Neural cell (in vitro differentiated cells): ENCODE results near the gene ABRACL. TPM values are rescaled to one million over a fixed set of nuclear protein-coding genes. Genes with fewer than 3 reads are reported as not detected.

Experiments used
- H2AFZ ChIP-seq: fragments of 200-600, 300-800 bp; sonication (generic), shearing (Covaris generic); 2 replicates; pipeline ENCODE4 v1.6.0; 2014; ENCODE audit warnings: low read depth, mild to moderate bottlenecking, antibody characterized with exemption, low read length, moderate library complexity
- H3F3A ChIP-seq: fragments of 200-600 bp; shearing (Covaris generic); 2 replicates; pipeline ENCODE4 v1.6.1; 2016; ENCODE audit warnings: mild to moderate bottlenecking, moderate library complexity, mixed read lengths, antibody characterized with exemption, low read length; ENCODE audit not compliant: insufficient read depth, poor library complexity, severe bottlenecking
- H3K27ac ChIP-seq: fragments of 200-600, 300-800 bp; sonication (generic), shearing (Covaris generic); 2 replicates; pipeline ENCODE4 v1.5.1; 2014; ENCODE audit warnings: mild to moderate bottlenecking, low read length, moderate library complexity
- H3K27me3 ChIP-seq: fragments of 300-800, 200-600 bp; sonication (generic), shearing (Covaris generic); 2 replicates; pipeline ENCODE4 v1.6.0; 2014; ENCODE audit warnings: mild to moderate bottlenecking, low read depth, low read length, moderate library complexity; ENCODE audit not compliant: insufficient read depth
- H3K36me3 ChIP-seq: fragments of 300-800, 200-600 bp; sonication (generic), shearing (Covaris generic); 2 replicates; pipeline ENCODE4 v1.5.1; 2014; ENCODE audit warnings: mild to moderate bottlenecking, antibody characterized with exemption, low read length, moderate library complexity; ENCODE audit not compliant: insufficient read depth
- H3K4me2 ChIP-seq: fragments of 300-800, 200-600 bp; sonication (generic), shearing (Covaris generic); 2 replicates; pipeline ENCODE4 v1.6.0; 2014; ENCODE audit warnings: mild to moderate bottlenecking, low read length
- H3K4me3 ChIP-seq: fragments of 300-800, 200-600 bp; sonication (generic), shearing (Covaris generic); 2 replicates; pipeline ENCODE4 v1.5.1; 2014; ENCODE audit warnings: mild to moderate bottlenecking, low read length, moderate library complexity
- H3K79me2 ChIP-seq: fragments of 200-600 bp; shearing (Covaris generic); replicated peaks from 2 replicates; pipeline ENCODE4 v1.6.0; 2014; ENCODE audit warnings: mild to moderate bottlenecking, low read length, moderate library complexity; ENCODE audit not compliant: insufficient read depth
- H3K9ac ChIP-seq: fragments of 300-800, 200-600 bp; sonication (generic), shearing (Covaris generic); 2 replicates; pipeline ENCODE4 v1.6.1; 2016; ENCODE audit warnings: mild to moderate bottlenecking, low read length, mixed read lengths
- H3K9me2 ChIP-seq: fragments of 200-600 bp; shearing (Covaris generic); 2 replicates; pipeline ENCODE4 v1.6.1; 2016; ENCODE audit warnings: mild to moderate bottlenecking, low read length, mixed read lengths; ENCODE audit not compliant: insufficient read depth
- H3K9me3 ChIP-seq: fragments of 200-600, 300-800 bp; sonication (generic), shearing (Covaris generic); 2 replicates; pipeline ENCODE4 v1.6.1; 2016; ENCODE audit warnings: mild to moderate bottlenecking, mixed run types, low read length, moderate library complexity, mixed read lengths
- H4K20me1 ChIP-seq: fragments of 200-600 bp; shearing (Covaris generic); 2 replicates; pipeline ENCODE4 v1.6.1; 2016; ENCODE audit warnings: mild to moderate bottlenecking, mixed run types; ENCODE audit not compliant: insufficient read depth
- EP300 ChIP-seq: fragments of 450-650 bp; conservative IDR thresholded peaks from 2 replicates; pipeline ENCODE4 v1.6.1; 2014; ENCODE audit warnings: antibody characterized with exemption, mild to moderate bottlenecking, moderate library complexity; ENCODE audit not compliant: poor library complexity, severe bottlenecking
- EZH2 ChIP-seq: fragments of 200-600, 300-800 bp; shearing (Covaris generic), sonication (generic); IDR thresholded peaks from 2 replicates; pipeline ENCODE4 v1.6.1; 2014; ENCODE audit warnings: antibody characterized with exemption, low read length, borderline replicate concordance, mild to moderate bottlenecking; ENCODE audit not compliant: insufficient read depth, poor library complexity, severe bottlenecking
- MXI1 ChIP-seq: fragments of 450-650 bp; conservative IDR thresholded peaks from 2 replicates; pipeline ENCODE4 v1.6.1; 2014; ENCODE audit warnings: antibody characterized with exemption, mild to moderate bottlenecking; ENCODE audit not compliant: poor library complexity, severe bottlenecking
- POLR2AphosphoS5 ChIP-seq: IDR thresholded peaks from 2 replicates; pipeline ENCODE4 v1.6.1; 2012
- RAD21 ChIP-seq: fragments of 450-650 bp; conservative IDR thresholded peaks from 2 replicates; pipeline ENCODE4 v1.6.1; 2014; ENCODE audit warnings: antibody characterized with exemption, mild to moderate bottlenecking, moderate library complexity
- REST ChIP-seq: IDR thresholded peaks from 2 replicates; pipeline ENCODE4 v1.6.1; 2012; ENCODE audit warnings: borderline replicate concordance
- SMC3 ChIP-seq: fragments of 450-650 bp; conservative IDR thresholded peaks from 2 replicates; pipeline ENCODE4 v1.6.1; 2014; ENCODE audit warnings: antibody characterized with exemption, mild to moderate bottlenecking, moderate library complexity; ENCODE audit not compliant: poor library complexity
- TAF1 ChIP-seq: IDR thresholded peaks from 2 replicates; pipeline ENCODE4 v1.6.1; 2012; ENCODE audit warnings: low read depth
- polyA plus RNA-seq: library from polyadenylated mRNA; depleted of rRNA; stranded (reverse); fragments of >200 nt; gene quantifications from 2 replicates; pipeline ENCODE4 v1.2.3, GENCODE V29; 2014
- TF ChIP-seq, protein P1 (sequence below): fragments of 450-650 bp; IDR thresholded peaks from 2 replicates; pipeline ENCODE4 v1.5.1; 2014; ENCODE audit warnings: antibody characterized with exemption, mild to moderate bottlenecking, moderate library complexity; ENCODE audit not compliant: poor library complexity, severe bottlenecking

The ABRACL gene
- polyA plus RNA-seq, 1 donor from 2014 or later: 201 TPM

DNA sequence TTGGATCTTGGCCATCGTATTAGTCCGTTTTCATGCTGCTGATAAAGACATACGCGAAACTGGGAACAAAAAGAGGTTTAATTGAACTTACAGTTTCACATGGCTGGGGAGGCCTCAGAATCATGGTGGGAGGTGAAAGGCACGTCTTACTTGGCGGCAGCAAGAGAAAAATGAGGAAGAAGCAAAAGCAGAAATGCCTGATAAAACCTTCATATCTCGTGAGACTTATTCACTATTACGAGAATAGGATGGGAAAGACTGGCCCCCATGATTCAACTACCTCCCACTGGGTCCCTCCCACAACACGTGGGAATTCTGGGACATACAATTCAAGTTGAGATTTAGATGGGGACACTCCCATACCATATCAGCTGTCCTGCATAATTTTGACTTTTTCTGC lies 20.4 kb upstream of the ABRACL start:
- Histone ChIP-seq H3K9me3 (no peaks in the 10 kb centered on the region), H3K4me3 (no peak overlapping the region), H3F3A (no peaks in the 10 kb centered on the region), H3K9me2 (no peaks in the 10 kb centered on the region), H3K4me2 (no peak overlapping the region), H3K79me2 (no peaks in the 10 kb centered on the region), H3K36me3 (no peaks in the 10 kb centered on the region), H2AFZ (no peak overlapping the region), H3K27me3 (no peaks in the 10 kb centered on the region), H3K9ac (no peak overlapping the region), H4K20me1 (no peaks in the 10 kb centered on the region), H3K27ac (no peak overlapping the region)
- TF ChIP-seq TAF1 (no peak), MXI1 (no peak), SMC3 (no peak), EP300 (no peak), RAD21 (no peak), REST (no peak), EZH2 (no peak), POLR2AphosphoS5 (no peak)
- TF ChIP-seq, protein P1, sequence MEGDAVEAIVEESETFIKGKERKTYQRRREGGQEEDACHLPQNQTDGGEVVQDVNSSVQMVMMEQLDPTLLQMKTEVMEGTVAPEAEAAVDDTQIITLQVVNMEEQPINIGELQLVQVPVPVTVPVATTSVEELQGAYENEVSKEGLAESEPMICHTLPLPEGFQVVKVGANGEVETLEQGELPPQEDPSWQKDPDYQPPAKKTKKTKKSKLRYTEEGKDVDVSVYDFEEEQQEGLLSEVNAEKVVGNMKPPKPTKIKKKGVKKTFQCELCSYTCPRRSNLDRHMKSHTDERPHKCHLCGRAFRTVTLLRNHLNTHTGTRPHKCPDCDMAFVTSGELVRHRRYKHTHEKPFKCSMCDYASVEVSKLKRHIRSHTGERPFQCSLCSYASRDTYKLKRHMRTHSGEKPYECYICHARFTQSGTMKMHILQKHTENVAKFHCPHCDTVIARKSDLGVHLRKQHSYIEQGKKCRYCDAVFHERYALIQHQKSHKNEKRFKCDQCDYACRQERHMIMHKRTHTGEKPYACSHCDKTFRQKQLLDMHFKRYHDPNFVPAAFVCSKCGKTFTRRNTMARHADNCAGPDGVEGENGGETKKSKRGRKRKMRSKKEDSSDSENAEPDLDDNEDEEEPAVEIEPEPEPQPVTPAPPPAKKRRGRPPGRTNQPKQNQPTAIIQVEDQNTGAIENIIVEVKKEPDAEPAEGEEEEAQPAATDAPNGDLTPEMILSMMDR: no peak

GRCh38 chr6:139010674-139011073 lies 17.9 kb upstream of the ABRACL start:
- Histone ChIP-seq H3K9ac (no peak overlapping the region), H3F3A (no peaks in the 10 kb centered on the region), H3K79me2 (no peaks in the 10 kb centered on the region), H4K20me1 (no peaks in the 10 kb centered on the region), H3K27ac (no peak overlapping the region), H2AFZ (no peak overlapping the region), H3K36me3 (no peaks in the 10 kb centered on the region), H3K4me3 (no peak overlapping the region), H3K4me2 (no peak overlapping the region), H3K9me3 (no peaks in the 10 kb centered on the region), H3K9me2 (no peaks in the 10 kb centered on the region), H3K27me3 (no peaks in the 10 kb centered on the region)
- TF ChIP-seq, protein P1: no peak
- TF ChIP-seq MXI1: no peak
- no peak for TF ChIP-seq SMC3
- no peak for TF ChIP-seq REST
- TF ChIP-seq RAD21: no peak
- no peak for TF ChIP-seq EZH2
- no peak for TF ChIP-seq TAF1
- no peak for TF ChIP-seq POLR2AphosphoS5
- TF ChIP-seq EP300: no peak
